ENCODE data around the gene CARMIL3.

DNA sequence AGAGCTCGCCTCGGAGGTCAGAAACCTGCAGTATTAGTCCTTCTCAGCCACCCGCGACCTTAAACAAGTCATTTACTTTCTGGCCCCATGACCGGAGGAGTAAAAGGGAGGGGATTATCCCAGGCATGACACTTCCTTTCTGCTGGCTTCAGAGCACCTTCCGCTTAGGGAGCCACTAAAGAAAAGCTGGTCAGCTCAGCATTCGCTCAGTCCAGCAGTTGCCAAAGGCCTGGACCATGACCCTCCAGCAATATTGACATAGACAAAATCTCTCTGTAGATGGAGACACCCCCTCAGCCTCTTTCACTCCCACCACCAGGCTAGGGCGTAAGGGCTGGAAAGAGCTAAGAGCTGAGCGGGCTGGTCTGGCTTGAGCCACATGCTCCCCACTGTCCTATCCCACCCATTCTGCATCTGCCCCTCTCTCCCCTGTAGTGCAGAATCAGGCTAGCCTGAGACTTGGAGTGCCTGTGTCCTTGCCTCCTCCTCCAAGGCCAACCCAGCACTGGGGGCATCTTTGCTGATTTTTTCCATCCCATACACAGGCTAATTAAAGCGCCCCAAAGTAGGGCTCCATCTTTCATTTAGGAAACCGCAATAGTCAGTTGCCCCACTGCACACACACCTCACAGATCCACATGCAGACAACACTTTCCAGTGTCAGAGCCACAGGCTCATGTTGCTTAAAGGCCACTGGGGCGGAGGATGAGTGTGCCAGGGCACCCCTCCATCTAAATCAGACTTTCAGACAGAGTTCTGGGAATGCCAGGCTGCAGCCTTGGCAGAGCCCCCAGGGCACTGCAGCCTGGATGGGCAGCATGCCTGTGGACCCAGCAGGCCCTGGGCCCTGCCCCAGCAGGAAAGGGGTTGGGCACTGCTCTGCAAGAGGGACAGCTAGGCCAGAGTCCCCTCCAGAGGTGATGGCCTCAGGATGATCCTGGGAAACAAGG is 15.6 kb downstream of the CARMIL3 start:
- TF ChIP-seq, protein P1, sequence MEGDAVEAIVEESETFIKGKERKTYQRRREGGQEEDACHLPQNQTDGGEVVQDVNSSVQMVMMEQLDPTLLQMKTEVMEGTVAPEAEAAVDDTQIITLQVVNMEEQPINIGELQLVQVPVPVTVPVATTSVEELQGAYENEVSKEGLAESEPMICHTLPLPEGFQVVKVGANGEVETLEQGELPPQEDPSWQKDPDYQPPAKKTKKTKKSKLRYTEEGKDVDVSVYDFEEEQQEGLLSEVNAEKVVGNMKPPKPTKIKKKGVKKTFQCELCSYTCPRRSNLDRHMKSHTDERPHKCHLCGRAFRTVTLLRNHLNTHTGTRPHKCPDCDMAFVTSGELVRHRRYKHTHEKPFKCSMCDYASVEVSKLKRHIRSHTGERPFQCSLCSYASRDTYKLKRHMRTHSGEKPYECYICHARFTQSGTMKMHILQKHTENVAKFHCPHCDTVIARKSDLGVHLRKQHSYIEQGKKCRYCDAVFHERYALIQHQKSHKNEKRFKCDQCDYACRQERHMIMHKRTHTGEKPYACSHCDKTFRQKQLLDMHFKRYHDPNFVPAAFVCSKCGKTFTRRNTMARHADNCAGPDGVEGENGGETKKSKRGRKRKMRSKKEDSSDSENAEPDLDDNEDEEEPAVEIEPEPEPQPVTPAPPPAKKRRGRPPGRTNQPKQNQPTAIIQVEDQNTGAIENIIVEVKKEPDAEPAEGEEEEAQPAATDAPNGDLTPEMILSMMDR (IDR thresholded peaks at IDR 0.05): no peak
- TF ChIP-seq POLR2A (IDR thresholded peaks at IDR 0.05): no peak

Data from prostate gland (tissue), 2 donors.